A673 (cell line): ENCODE results near the gene CHTF18. TPM values are rescaled to one million over a fixed set of nuclear protein-coding genes. Genes with fewer than 3 reads are reported as not detected.

ENCODE experiments used
- BruUV-seq: library from RNA; stranded (reverse); fragments of 400-500 nt; replicated peaks from 2 replicates; lab custom pipeline; 2021; lab: Mats Ljungman, UMichigan
- CTCF ChIA-PET: fragments of 300-600 bp; sonication (Branson Sonifier 250); formaldehyde crosslinking; loops from one replicate; lab custom pipeline; 2022; ENCODE audit warnings: antibody characterized with exemption; lab: Charles Lee
- POLR2A ChIA-PET: fragments of 300-600 bp; sonication (Branson Sonifier 250); formaldehyde crosslinking; loops from one replicate; lab custom pipeline; 2022; ENCODE audit warnings: antibody characterized with exemption; ENCODE audit not compliant: low non-redundant PET; lab: Charles Lee
- DNase-seq: peaks from one replicate; pipeline ENCODE4 v3.0.0-alpha.2; 2015; ENCODE audit warnings: low spot score
- H3K27ac ChIP-seq: fragments of 200-600 bp; sonication (generic); 2 replicates; pipeline ENCODE4 v1.5.1; 2016; ENCODE audit warnings: mixed run types, low read depth, mild to moderate bottlenecking, mixed read lengths, antibody characterized with exemption, low read length; ENCODE audit not compliant: poor library complexity, severe bottlenecking
- H3K27me3 ChIP-seq: fragments of 200-600 bp; sonication (generic); replicated peaks from 2 replicates; pipeline ENCODE4 v1.6.1; 2017; ENCODE audit warnings: mixed run types, low read depth, mild to moderate bottlenecking, mixed read lengths, antibody characterized with exemption, low read length; ENCODE audit not compliant: insufficient read depth, poor library complexity
- H3K36me3 ChIP-seq: fragments of 200-600 bp; sonication (generic); 2 replicates; pipeline ENCODE4 v1.6.1; 2016; ENCODE audit warnings: mixed run types, mild to moderate bottlenecking, mixed read lengths, antibody characterized with exemption, low read length; ENCODE audit not compliant: insufficient read depth, poor library complexity, severe bottlenecking
- H3K4me1 ChIP-seq: fragments of 200-600 bp; sonication (generic); 2 replicates; pipeline ENCODE4 v1.6.1; 2017; ENCODE audit warnings: mixed run types, mild to moderate bottlenecking, mixed read lengths, antibody characterized with exemption, low read length; ENCODE audit not compliant: insufficient read depth, poor library complexity, severe bottlenecking
- H3K4me3 ChIP-seq: fragments of 200-600 bp; sonication (generic); 2 replicates; pipeline ENCODE4 v1.5.1; 2016; ENCODE audit warnings: low read depth, mixed run types, mild to moderate bottlenecking, mixed read lengths, low read length; ENCODE audit not compliant: poor library complexity, severe bottlenecking
- H3K9me3 ChIP-seq: fragments of 200-600 bp; sonication (generic); 2 replicates; pipeline ENCODE4 v1.6.1; 2016; ENCODE audit warnings: mixed run types, low read depth, mild to moderate bottlenecking, mixed read lengths, antibody characterized with exemption, low read length; ENCODE audit not compliant: poor library complexity, severe bottlenecking
- EZH2 ChIP-seq: fragments of 200-600 bp; sonication (generic); IDR thresholded peaks from 2 replicates; pipeline ENCODE4 v1.6.1; 2017; ENCODE audit warnings: borderline replicate concordance, low read depth, mild to moderate bottlenecking, mixed read lengths, antibody characterized with exemption, low read length; ENCODE audit not compliant: poor library complexity, severe bottlenecking
- intact Hi-C: fragments of 100-400 bp; cut with micrococcal nuclease; formaldehyde crosslinking; loops from one replicate; pipeline ENCODE4 v1.10.0; 2022; ENCODE audit not compliant: unreplicated experiment
- total RNA-seq: library from RNA; stranded (reverse); gene quantifications from 2 replicates; pipeline ENCODE4 v1.2.3, GENCODE V29; 2021
- TF ChIP-seq, protein P1 (sequence below): fragments of 300-800, 200-600 bp; sonication (generic); conservative IDR thresholded peaks from 2 replicates; pipeline ENCODE4 v1.5.1; 2017; ENCODE audit warnings: low read depth, mild to moderate bottlenecking, antibody characterized with exemption, low read length, moderate library complexity, mixed read lengths

Gene CHTF18
- total RNA-seq, 1 experiment from 2014 or later: 125 TPM

DNA sequence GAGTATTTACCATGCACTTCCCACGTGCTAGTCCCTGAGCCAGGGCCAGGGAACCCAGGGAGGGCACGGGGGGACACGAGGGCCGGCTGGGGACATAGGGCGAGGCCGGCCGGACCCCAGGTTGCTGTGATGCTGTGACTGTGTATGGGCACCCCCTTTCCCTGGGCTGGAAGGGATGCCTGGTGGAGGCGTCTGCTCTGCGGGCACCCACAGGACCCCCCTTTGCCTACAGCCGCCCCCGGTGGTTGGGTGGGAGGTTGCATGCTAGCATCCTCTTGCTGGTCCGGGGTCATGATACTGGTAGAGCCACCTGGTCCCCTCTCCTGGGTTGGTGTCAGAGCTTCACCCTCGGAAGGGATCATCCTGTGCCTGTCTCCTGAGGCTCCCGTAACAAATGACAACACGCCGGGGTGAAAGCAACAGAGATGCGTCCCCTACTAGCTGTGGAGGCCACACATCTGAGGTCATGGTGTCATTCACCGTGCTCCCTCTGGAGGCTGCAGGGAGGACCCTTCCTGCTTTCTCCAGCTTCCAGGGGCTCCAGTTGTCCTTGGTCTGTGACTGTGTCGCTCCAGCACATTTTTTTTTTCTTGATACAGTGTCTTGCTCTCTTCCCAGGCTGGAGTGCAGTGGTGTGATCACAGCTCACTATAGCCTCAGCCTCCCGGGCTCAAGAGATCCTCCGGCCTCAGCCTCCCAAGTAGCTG is 44.5 kb upstream of the CHTF18 start:
- intact Hi-C loops: no loop called here
- POLR2A ChIA-PET: no interaction called here

DNA sequence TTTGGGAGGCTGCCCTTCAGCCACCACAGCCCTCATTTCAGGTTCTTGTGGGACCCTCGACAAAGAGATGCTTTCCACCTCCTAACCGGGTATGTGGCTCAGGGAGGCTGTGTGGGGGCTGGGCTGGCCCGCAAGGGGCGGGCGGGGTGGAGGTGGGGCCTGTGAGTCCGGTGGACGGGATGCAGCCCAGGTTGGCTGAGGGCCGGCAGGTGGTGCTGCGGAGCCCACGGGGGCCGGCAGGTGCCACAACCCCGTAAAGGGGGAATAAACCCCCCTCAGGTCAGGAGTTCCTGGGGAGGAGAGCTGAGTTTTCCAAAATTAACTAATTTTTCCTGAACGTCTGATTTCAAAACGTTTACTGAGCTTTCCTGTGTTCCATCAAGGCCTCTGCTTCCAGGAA is 42.7 kb upstream of the CHTF18 start:
- Histone ChIP-seq H3K4me3 (no peak overlapping the region), H3K27ac (no peak overlapping the region), H3K4me1 (no peaks in the 10 kb centered on the region), H3K9me3 (no peaks in the 10 kb centered on the region), H3K27me3 (no peaks in the 10 kb centered on the region), H3K36me3 (no peaks in the 10 kb centered on the region)
- no TSS peak for BruUV-seq
- no peak for DNase-seq
- ChIA-PET CTCF (interaction anchor here (0.6 to 0.7 kb wide), 2 partner anchors 29 to 312 kb away, joined by 3 to 5 read pairs; no protein-coding TSS in a partner anchor), POLR2A (no interaction called here)
- intact Hi-C loops: no loop called here
- no peak for TF ChIP-seq EZH2
- TF ChIP-seq, protein P1, sequence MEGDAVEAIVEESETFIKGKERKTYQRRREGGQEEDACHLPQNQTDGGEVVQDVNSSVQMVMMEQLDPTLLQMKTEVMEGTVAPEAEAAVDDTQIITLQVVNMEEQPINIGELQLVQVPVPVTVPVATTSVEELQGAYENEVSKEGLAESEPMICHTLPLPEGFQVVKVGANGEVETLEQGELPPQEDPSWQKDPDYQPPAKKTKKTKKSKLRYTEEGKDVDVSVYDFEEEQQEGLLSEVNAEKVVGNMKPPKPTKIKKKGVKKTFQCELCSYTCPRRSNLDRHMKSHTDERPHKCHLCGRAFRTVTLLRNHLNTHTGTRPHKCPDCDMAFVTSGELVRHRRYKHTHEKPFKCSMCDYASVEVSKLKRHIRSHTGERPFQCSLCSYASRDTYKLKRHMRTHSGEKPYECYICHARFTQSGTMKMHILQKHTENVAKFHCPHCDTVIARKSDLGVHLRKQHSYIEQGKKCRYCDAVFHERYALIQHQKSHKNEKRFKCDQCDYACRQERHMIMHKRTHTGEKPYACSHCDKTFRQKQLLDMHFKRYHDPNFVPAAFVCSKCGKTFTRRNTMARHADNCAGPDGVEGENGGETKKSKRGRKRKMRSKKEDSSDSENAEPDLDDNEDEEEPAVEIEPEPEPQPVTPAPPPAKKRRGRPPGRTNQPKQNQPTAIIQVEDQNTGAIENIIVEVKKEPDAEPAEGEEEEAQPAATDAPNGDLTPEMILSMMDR: peak; percentile 36; the same call in 1 of the 2 replicates

More for the DNA sequence above, 44.5 kb upstream of the CHTF18 start:
- no peaks in the 10 kb centered on the region for H3K36me3 ChIP-seq
- TF ChIP-seq EZH2: no peak
- TF ChIP-seq, protein P1: no peak
- CTCF ChIA-PET: interaction anchor here (1.1 kb wide), 1 partner anchor 31 kb away, joined by 3 read pairs; no protein-coding TSS in a partner anchor
- no TSS peak for BruUV-seq
- no peaks in the 10 kb centered on the region for H3K27me3 ChIP-seq
- no peak overlapping the region for H3K4me3 ChIP-seq
- no peak overlapping the region for H3K27ac ChIP-seq
- no peaks in the 10 kb centered on the region for H3K9me3 ChIP-seq
- H3K4me1 ChIP-seq: peaks cover 5% of the 10 kb centered on the region
- no peak for DNase-seq

DNA sequence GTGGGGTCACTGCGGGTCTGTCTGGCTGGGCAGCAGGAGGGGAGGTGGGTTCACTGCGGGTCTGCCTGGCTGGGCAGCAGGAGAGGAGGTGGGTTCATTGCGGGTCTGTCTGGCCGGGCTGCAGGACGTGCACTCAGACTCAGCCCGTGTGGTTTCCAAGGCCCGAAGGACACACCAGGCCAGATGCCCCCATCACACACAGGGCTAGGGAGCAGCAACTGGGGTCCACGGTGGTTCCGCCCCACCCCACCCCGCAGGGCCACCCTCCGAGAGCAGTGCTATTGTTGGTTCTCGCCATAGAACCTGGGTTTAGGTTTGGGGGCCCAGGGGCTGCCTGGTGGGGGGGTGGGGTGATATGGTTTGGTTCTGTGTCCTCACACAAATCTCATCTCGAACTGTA is 41.8 kb upstream of the CHTF18 start:
- intact Hi-C loops: no loop called here

More for the DNA sequence above, 41.8 kb upstream of the CHTF18 start:
- H3K27me3 ChIP-seq: no peaks in the 10 kb centered on the region
- H3K9me3 ChIP-seq: no peaks in the 10 kb centered on the region
- no peak for DNase-seq
- no peaks in the 10 kb centered on the region for H3K4me1 ChIP-seq
- no peak overlapping the region for H3K27ac ChIP-seq
- BruUV-seq: no TSS peak
- H3K36me3 ChIP-seq: no peaks in the 10 kb centered on the region
- no peak overlapping the region for H3K4me3 ChIP-seq
- POLR2A ChIA-PET: no interaction called here
- TF ChIP-seq, protein P1: no peak
- no peak for TF ChIP-seq EZH2
- CTCF ChIA-PET: no interaction called here
